ENCODE data around the gene TIMM13.

Gene TIMM13

GRCh38 chr19:2376784-2377519 is 50.4 kb downstream of the TIMM13 start:
- no peak for DNase-seq
